Cortex of kidney (tissue), 1 donor: ENCODE results near the gene MYOM1.
"Not testable (repeated sequence)": the region's sequence is repeated elsewhere in the genome, so short reads cannot be mapped to it uniquely, and the experiment has no call there.

ENCODE experiments used
- DNase-seq: peaks from one replicate; lab custom pipeline; 2025; lab: John Stamatoyannopoulos, UW

MYOM1 gene

DNA sequence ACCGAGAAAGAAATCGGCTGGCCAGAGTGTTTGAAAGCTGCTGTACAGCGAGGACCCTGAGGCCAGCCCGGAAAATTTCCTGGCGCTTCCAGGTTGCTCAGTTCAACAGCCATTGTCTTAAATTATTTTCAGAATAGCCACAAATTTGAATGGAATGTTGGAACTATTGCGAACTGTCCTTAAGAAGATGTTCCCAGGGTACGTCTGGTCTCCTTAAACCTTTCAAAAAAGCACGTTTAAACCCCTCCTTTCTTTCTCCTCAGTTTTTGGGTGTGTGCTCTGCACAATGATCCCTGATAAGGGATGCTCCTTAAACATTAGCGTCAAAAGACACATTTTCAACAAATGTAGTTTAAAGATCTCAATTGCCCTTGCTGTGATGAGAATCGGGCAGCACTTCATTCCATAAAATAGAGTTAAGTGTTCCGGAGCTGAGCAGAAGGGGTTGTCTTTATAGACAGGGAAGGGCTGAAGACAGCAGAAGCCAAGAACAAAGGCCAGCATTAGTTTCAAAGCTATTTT, 192.3 kb downstream of the MYOM1 start:
- no peak for DNase-seq

DNA sequence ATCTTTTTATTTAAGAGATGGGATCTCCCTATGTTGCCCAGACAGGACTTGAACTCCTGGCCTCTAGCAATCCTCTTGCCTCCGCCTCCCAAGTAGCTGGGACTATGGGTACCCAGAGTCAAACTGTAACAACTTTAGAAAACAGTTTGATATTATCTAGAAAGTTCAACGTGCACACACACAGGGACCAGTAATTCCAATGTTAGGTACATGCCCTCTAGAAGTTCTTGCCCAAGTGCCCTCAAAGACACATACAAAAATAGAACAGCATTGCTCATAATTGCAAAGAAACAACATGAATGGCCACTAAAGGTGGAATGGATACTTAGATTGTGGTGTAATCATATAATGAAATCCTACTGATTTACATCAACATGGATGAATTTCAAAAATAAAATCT, 194.2 kb downstream of the MYOM1 start:
- no peak for DNase-seq

DNA sequence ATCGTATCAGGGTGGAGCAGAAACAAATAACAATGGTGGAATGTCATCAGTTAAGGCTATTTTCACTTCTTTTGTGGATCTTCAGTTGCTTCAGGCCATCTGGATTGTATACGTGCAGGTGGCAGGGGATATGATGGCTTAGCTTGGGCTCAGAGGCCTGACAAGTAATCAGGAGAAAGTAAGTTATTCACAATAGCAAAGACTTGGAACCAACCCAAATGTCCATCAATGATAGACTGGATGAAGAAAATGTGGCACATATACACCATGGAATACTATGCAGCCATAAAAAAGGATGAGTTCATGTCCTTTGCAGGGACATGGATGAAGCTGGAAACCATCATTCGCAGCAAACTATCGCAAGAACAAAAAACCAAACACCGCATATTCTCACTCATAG, 196.2 kb downstream of the MYOM1 start:
- not testable (repeated sequence) for DNase-seq
